DOHH2 (cell line): ENCODE results near the gene CBFA2T3.
"Not testable (repeated sequence)": the region's sequence is repeated elsewhere in the genome, so short reads cannot be mapped to it uniquely, and the experiment has no call there.

Source experiments
- H3F3A ChIP-seq: fragments of 200-600 bp; sonication (generic), shearing (Covaris generic); 2 replicates; pipeline ENCODE4 v1.6.0; 2016; ENCODE audit warnings: antibody characterized with exemption, mild to moderate bottlenecking; ENCODE audit not compliant: control insufficient read depth, insufficient read depth
- H3K27ac ChIP-seq: fragments of 200-600 bp; sonication (generic); 2 replicates; pipeline ENCODE4 v1.5.1; 2014; ENCODE audit warnings: low read depth, mild to moderate bottlenecking, low read length, moderate library complexity
- H3K27me3 ChIP-seq: fragments of 200-600 bp; sonication (generic); 2 replicates; pipeline ENCODE4 v1.6.1; 2014; ENCODE audit warnings: mild to moderate bottlenecking, low read length, mixed read lengths; ENCODE audit not compliant: control insufficient read depth
- H3K36me3 ChIP-seq: fragments of 200-600 bp; sonication (generic); 2 replicates; pipeline ENCODE4 v1.6.1; 2014; ENCODE audit warnings: mild to moderate bottlenecking, low read length, moderate library complexity, mixed read lengths; ENCODE audit not compliant: control insufficient read depth
- H3K4me1 ChIP-seq: fragments of 200-600 bp; sonication (generic); 2 replicates; pipeline ENCODE4 v1.6.1; 2014; ENCODE audit warnings: mild to moderate bottlenecking, low read length, mixed read lengths; ENCODE audit not compliant: control insufficient read depth
- H3K4me2 ChIP-seq: fragments of 200-600 bp; sonication (generic); 2 replicates; pipeline ENCODE4 v1.6.0; 2014; ENCODE audit warnings: mild to moderate bottlenecking, low read length, moderate library complexity
- H3K4me3 ChIP-seq: fragments of 200-600 bp; sonication (generic); 2 replicates; pipeline ENCODE4 v1.5.1; 2014; ENCODE audit warnings: mild to moderate bottlenecking, low read length, mixed read lengths
- H3K79me2 ChIP-seq: fragments of 200-600 bp; sonication (generic); 2 replicates; pipeline ENCODE4 v1.6.1; 2014; ENCODE audit warnings: mild to moderate bottlenecking, low read length, mixed read lengths; ENCODE audit not compliant: control insufficient read depth
- H3K9me2 ChIP-seq: fragments of 200-600 bp; sonication (generic); replicated peaks from 2 replicates; pipeline ENCODE4 v1.6.1; 2014; ENCODE audit warnings: mild to moderate bottlenecking, low read length, mixed read lengths; ENCODE audit not compliant: control insufficient read depth
- H3K9me3 ChIP-seq: fragments of 200-600 bp; sonication (generic); 2 replicates; pipeline ENCODE4 v1.6.1; 2014; ENCODE audit warnings: antibody characterized with exemption, low read length, mixed read lengths; ENCODE audit not compliant: control insufficient read depth, insufficient read depth
- H4K20me1 ChIP-seq: fragments of 200-600 bp; sonication (generic); 2 replicates; pipeline ENCODE4 v1.6.0; 2014; ENCODE audit warnings: low read depth, mild to moderate bottlenecking, antibody characterized with exemption, low read length, moderate library complexity; ENCODE audit not compliant: control insufficient read depth, insufficient read depth
- EZH2phosphoT487 ChIP-seq: fragments of 200-600 bp; sonication (generic); IDR thresholded peaks from 2 replicates; pipeline ENCODE4 v1.6.1; 2017; ENCODE audit warnings: borderline replicate concordance, mild to moderate bottlenecking, antibody characterized with exemption, low read length, moderate library complexity, mixed read lengths
- TF ChIP-seq, protein P1 (sequence below): fragments of 200-600 bp; sonication (generic); IDR thresholded peaks from one replicate; pipeline ENCODE4 v1.5.1; 2014; ENCODE audit warnings: antibody characterized with exemption, mild to moderate bottlenecking, low read depth, low read length; ENCODE audit not compliant: poor library complexity, severe bottlenecking

Gene CBFA2T3

DNA sequence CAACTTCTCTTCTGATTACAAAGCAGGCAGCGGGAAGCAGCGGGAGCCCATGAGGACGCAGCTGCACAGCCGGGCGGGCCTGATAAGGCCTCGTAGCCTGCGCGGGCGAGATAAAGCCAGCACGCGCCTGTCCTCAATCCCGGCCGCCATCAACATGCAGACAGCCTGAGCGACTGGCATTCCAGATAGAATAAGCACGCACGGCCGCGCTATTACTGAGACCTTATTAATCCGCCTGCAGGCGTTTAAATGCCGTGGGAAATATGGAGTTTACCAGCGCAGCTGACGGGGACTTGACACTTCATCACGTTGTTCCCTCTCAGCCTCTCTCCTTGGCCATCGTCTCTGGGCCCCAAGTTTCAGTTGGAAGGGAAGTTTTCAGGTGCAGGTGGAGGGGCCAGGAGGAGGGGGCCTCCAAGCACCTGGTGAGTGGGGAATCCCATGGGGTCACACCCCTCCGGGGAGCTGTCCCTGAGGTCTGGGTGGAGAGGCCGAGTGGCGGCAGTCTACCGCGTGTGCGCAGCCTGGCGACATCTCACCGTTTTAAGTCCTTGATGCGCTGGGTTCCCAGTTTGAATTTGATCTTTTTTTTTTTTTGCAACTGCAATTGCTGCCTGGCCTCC is 27.3 kb upstream of the CBFA2T3 start:
- Histone ChIP-seq H3K27me3 (peaks cover 30% of the 10 kb centered on the region), H3K4me2 (peak overlapping the region; percentile 16; the same call in 1 of the 2 replicates), H3K79me2 (no peaks in the 10 kb centered on the region), H3K4me1 (peaks cover 12% of the 10 kb centered on the region), H3K27ac (no peak overlapping the region), H3K9me3 (peaks cover under 1% of the 10 kb centered on the region; the same call in 1 of the 2 replicates), H3K4me3 (no peak overlapping the region), H3K9me2 (no peaks in the 10 kb centered on the region), H4K20me1 (no peaks in the 10 kb centered on the region), H3K36me3 (no peaks in the 10 kb centered on the region), H3F3A (no peaks in the 10 kb centered on the region)
- TF ChIP-seq, protein P1, sequence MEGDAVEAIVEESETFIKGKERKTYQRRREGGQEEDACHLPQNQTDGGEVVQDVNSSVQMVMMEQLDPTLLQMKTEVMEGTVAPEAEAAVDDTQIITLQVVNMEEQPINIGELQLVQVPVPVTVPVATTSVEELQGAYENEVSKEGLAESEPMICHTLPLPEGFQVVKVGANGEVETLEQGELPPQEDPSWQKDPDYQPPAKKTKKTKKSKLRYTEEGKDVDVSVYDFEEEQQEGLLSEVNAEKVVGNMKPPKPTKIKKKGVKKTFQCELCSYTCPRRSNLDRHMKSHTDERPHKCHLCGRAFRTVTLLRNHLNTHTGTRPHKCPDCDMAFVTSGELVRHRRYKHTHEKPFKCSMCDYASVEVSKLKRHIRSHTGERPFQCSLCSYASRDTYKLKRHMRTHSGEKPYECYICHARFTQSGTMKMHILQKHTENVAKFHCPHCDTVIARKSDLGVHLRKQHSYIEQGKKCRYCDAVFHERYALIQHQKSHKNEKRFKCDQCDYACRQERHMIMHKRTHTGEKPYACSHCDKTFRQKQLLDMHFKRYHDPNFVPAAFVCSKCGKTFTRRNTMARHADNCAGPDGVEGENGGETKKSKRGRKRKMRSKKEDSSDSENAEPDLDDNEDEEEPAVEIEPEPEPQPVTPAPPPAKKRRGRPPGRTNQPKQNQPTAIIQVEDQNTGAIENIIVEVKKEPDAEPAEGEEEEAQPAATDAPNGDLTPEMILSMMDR = no peak
- no peak for TF ChIP-seq EZH2phosphoT487

DNA sequence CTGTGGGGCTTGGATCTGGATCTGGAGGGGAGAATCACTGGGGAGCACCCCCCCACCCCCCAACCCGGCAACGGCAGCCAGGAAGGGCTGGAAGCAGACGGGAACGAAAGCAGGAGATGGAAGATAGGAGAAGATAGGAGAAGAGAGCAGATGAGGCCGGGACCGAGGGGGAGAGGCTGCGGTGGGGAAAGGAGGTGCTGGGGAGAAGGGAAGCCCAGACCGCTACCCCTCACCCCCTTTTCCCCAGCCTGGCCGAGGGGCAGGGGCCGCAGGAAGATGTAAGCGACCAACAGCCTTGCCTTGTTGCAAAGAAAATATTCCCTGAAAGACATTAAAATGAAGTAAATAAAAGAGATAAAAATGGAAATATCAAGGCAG is 26.8 kb upstream of the CBFA2T3 start:
- H3K36me3 ChIP-seq = no peaks in the 10 kb centered on the region
- H3K27me3 ChIP-seq = peaks cover 30% of the 10 kb centered on the region
- H3K9me2 ChIP-seq = no peaks in the 10 kb centered on the region
- H3K4me1 ChIP-seq = peaks cover 12% of the 10 kb centered on the region
- H3K4me2 ChIP-seq = no peak overlapping the region
- no peak overlapping the region for H3K27ac ChIP-seq
- peaks cover 5% of the 10 kb centered on the region for H3K9me3 ChIP-seq
- H3F3A ChIP-seq = peaks cover 3% of the 10 kb centered on the region; the same call in 1 of the 2 replicates
- TF ChIP-seq, protein P1 = no peak
- TF ChIP-seq EZH2phosphoT487 = no peak
- H4K20me1 ChIP-seq = no peaks in the 10 kb centered on the region
- no peaks in the 10 kb centered on the region for H3K79me2 ChIP-seq
- H3K4me3 ChIP-seq = no peak overlapping the region

DNA sequence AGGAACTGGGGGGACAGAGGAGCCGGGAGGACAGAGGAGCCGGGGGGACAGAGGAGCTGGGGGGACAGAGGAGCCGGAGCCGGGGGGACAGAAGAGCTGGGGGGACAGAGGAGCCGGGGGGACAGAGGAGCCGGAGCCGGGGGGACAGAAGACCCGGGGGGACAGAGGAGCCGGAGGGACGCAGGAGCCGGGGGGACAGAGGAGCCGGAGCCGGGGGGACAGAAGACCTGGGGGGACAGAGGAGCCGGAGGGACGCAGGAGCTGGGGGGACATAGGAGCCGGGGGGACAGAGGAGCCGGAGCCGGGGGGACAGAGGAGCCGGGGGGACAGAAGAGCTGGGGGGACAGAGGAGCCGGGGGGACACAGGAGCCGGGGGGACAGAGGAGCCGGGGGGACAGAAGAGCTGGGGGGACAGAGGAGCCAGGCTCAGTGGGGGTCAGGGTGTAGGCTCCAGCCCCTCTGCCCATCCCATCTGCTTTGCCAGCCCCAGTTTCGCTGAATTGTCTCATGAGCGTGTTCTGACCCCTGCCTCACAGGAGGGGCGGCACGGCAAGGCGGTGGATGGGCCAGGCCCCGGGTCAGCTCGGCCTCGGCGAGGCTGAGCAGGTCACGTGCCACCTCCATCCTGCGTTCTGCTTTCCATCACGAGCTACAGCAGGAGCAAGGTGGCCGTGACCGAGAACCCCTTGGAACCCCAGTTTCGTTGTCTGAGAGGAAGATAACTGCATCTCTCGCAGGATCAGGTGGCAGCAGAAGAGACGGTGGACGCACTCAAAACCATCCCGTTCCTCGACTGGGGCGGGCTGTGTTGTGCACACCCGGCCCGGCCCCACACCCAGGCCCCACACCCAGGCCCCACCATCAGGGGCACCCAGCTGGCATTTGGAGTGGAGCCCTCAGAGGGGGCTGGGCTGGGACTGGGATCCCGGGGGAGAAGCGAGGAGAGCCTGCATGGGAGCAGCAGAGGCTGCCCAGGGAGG is 26.1 kb upstream of the CBFA2T3 start:
- Histone ChIP-seq H3F3A (peaks cover 3% of the 10 kb centered on the region; the same call in 1 of the 2 replicates), H3K4me1 (peaks cover 12% of the 10 kb centered on the region), H3K4me2 (no peak overlapping the region), H3K27me3 (peaks cover 30% of the 10 kb centered on the region), H3K4me3 (no peak overlapping the region), H3K27ac (no peak overlapping the region), H3K9me2 (no peaks in the 10 kb centered on the region), H4K20me1 (no peaks in the 10 kb centered on the region), H3K9me3 (peaks cover 12% of the 10 kb centered on the region), H3K36me3 (no peaks in the 10 kb centered on the region), H3K79me2 (no peaks in the 10 kb centered on the region)
- no peak for TF ChIP-seq EZH2phosphoT487
- TF ChIP-seq, protein P1 = no peak

DNA sequence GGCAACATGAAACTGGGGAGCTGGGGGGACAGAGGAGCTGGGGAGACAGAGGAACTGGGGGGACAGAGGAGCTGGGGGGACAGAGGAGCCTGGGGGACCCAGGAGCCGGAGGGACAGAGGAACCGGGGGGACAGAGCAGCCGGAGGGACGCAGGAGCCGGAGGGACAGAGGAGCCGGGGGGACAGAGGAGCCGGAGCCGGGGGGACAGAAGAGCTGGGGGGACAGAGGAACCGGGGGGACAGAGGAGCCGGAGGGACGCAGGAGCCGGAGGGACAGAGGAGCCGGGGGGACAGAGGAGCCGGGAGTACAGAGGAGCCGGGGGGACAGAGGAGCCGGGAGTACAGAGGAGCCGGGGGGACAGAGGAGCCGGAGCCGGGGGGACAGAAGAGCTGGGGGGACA is 25.1 kb upstream of the CBFA2T3 start:
- H3K4me3 ChIP-seq, H3K36me3 ChIP-seq, H3K79me2 ChIP-seq, H3K9me2 ChIP-seq, H4K20me1 ChIP-seq, H3K27ac ChIP-seq, H3K4me2 ChIP-seq, H3F3A ChIP-seq: not testable (repeated sequence)
- Histone ChIP-seq H3K9me3 (peaks cover 23% of the 10 kb centered on the region), H3K4me1 (peaks cover 12% of the 10 kb centered on the region), H3K27me3 (peaks cover 24% of the 10 kb centered on the region)
